GM19023 (cell line): ENCODE data around the gene COL23A1.
"Not testable (repeated sequence)": the region's sequence is repeated elsewhere in the genome, so short reads cannot be mapped to it uniquely, and the experiment has no call there.

Source experiments
- ATAC-seq: cut with Tn5 transposase; IDR thresholded peaks from one replicate; pipeline ENCODE4 v1.9.1; 2021; ENCODE audit warnings: mild to moderate bottlenecking, moderate library complexity; ENCODE audit not compliant: unreplicated experiment

Gene COL23A1

GRCh38 chr5:178370102-178370501 lies 220.1 kb downstream of the COL23A1 start:
- no peak for ATAC-seq

DNA sequence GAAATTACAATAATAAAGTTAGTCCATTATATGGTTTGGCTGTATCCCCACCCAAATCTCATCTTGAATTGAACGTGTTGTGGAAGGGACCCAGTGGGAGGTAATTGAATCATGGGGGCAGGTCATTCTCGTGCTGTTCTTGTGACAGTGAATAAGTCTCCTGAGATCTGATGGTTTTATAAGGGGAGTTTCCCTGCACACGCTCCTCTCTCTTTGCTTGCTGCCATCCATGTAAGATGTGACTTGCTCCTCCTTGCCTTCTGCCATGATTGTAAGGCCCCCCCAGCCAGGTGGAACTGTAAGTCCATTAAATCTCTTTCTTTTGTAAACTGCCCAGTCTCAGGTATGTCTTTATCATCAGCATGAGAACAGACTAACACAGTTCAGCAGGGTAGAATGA lies 220.7 kb downstream of the COL23A1 start:
- not testable (repeated sequence) for ATAC-seq

DNA sequence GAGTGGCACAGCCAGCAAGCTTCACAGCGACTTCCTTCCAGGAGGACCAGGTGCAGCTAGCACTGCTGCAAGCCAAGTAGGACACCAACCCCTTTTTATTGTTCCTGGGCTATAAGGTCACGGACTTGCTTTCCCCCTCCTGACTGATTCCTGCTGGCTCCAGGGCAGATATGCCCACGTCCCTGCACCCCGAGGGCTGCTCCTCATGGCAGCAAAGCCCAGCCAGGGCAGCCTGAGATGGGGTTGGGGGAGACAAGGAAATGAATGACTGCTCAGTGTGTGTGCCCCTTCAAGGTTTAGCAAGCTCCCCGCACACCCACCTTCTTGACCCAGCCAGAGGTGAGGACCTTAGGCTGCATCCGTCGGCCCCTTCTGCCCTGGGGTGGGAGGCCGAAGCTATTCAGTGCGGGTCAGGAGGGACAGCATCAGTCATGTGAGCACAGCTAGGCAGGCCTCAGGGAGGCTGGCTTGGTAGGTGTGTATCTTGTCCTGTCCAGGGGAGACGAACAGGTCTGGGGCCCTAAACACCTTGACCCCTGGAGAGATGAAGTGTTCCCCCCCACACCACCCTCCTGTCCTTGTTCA lies 221.4 kb downstream of the COL23A1 start:
- ATAC-seq, result no peak

DNA sequence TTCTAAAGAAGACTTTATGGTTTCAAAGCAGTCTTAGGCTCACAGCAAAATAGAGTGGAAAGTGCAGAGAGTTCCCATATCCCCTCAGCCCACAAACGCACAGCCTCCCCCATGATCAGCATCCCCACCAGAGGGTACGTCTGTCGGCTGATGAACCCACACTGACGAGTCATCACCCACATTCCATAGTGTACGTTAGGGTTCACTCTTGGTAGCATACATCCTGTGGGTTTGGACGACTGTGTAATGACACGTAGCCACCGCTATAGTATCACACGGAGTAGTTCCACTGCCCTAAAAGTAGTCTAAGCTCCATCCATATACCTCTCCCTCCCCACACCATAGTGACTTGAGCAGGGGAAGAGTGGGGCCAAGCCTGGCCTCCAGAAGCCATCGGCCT lies 221.9 kb downstream of the COL23A1 start:
- ATAC-seq, result no peak

DNA sequence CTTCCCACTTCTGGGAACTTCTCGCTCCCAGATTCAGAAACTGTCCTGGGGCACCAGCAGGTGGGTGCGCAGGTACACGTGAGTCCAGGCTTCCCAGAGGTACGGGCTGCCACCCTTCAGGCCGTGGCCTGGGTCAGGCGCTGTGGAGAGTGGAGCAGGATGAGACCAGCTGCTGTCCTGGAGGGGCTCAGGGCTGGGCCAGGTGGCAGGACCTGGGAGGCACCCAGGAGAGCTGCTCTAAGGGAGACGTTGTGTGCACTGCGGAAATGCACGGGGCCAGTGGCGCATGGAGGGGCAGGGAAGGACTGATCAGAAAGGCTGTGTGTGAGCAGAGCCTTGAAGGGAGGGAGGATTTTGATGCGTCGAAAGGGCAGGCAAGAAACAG lies 222.5 kb downstream of the COL23A1 start:
- no peak for ATAC-seq

- no peak for ATAC-seq
Observed at GRCh38 chr5:178366998-178367735, 223.0 kb downstream of the COL23A1 start.

DNA sequence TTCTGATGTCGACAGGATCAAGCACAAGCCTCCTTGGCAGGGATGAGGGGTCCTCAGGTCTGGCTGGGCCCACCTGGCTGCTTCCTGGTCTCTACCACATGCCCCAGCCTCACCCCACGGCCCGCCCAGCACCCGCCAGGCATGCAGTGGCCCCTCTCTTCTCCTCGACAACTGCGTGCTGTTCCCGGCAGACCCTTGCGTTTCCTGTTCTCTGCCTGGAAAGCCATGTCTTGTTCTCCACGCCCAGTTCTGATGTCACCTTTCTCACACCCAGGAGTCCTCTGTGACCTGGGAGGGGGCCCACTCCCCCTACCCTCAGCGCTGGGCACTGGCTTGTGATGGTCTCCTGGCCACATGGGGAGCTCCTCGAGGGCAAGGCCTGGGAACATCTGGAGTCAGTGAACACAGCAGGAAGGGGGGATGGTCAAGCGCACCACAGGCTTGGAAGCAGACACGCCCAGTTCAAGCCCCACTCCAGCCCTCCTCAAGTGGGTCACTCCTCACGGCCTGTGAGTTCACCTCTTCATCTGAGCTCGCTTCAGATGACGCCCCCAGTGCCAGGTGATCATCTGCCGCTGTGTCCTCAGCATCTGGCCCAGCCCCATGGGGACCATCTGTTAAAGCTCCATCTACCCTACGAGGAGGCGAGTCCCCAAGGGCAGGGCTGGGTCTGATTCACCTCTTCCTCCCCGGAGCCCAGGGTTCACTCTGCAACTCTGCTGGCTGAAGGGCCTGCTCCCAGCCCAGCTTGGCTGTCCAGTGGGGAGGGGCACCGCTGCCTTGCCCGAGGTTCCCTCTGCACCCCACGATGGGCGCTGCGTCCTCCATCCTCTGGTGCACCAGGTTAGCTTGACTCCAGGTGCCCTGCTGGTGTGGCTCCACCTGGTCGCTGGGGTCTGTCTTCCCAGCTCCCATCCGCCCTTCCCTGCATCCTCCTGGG lies 224.4 kb downstream of the COL23A1 start:
- ATAC-seq, result no peak

- ATAC-seq, result no peak
Observed at GRCh38 chr5:178364326-178364675, 225.9 kb downstream of the COL23A1 start.

DNA sequence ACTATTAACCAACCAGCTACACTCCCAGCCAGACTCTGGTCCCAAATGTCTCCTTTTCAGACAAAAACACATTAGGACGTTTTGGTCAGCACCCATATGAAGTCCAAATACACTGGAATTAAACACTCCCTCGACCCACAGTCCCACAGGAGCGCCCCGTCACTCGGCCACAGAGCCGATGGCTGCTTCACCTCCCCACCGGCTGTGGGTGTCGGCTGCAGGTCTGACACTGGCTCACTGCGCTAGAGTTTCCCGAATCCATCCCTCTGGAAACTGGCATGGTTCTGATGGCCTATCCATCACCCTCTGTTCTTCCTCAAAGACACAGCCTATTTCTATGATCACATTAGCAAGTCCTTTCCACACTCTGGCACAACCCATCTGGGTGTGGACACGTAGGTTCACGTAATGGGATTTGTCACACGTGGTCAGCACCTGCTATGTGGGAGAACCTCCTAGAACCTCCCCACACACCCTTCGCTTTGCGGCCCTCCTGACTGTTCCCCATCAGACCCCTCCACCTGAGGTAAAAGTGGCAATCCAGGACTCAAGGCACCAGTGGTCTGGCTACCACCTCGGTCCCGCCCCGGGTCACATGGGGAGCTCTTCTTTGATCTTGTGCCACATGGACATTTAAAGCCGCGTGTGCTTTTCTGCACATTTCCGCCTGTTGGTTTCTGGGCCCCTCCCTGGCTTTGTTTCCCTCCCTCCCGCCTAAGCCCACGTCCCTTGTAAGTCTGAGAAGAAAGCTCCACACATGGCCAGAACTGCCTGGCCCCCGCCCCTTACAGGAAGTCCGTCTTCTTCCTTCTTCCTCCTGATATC lies 226.5 kb downstream of the COL23A1 start:
- ATAC-seq, result no peak

- no peak for ATAC-seq
Observed at GRCh38 chr5:178361657-178362445, 228.3 kb downstream of the COL23A1 start.

DNA sequence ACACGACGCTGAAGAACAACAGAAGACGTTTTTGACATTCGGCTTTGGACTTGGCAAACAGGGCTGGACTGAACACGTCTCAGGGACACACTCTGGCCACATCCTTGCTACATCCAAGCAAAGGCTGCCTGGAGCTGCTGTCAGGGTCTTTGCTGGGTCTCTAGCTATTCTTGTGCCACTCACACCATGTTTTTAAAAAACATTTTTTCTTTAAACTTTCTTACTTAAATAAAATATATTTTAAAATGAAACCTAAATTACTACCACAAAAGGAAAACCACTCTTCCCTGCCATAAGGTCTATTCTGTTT lies 229.3 kb downstream of the COL23A1 start:
- no peak for ATAC-seq

DNA sequence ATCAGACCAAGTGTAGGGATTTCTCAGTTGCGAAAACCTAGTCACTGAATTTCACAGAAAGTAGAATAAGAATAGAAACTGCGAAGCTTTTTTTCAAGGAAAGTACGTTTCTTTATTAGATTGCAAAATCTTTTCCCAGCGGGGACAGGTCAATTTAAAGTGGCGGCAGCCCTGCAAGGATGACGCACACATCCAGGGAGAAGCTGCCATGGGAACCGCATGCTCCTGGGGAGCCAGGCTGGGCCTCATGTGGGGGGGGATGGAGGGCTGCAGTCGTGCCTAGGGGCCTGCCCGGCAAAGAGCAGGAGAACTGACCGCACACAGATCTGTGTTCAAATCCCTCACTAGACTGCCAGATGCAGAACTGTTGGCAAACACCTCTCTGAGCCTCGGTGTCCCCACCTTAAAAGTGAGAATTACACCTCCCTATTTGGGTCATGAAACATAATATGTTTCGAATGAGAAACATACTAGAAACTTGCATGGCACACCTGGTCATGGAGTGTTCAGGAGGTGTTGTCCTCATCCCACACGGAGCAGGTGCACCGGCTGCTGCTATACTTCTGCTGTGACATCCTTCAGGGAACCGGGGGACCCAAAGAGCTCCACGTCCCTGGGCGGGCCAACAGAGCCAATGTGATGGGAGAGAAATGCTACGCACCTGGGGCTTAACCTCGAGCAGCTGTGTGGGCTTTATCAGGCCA lies 229.8 kb downstream of the COL23A1 start:
- no peak for ATAC-seq

DNA sequence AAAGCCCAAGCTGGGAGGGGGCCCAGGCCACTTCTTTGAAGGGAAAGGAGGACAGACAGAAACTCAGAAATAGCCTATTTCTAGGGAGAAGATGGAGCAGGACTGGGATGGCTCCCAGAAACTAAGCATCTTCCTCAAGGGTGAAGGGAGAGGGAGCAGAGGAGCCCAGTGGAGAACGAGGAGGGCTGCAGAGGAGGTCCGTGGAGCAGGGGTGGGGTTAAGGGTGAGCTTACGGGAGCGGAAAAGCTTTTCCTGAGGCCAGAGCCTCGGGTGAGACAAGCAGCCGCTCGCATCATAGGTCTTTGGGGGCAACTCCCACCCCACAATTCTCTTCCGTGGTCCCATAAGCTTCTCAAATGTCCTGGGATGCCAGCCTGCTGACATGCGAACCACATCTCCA lies 230.5 kb downstream of the COL23A1 start:
- ATAC-seq, result no peak

- no peak for ATAC-seq
Observed at GRCh38 chr5:178357678-178358077, 232.5 kb downstream of the COL23A1 start.

- ATAC-seq, result no peak
Observed at GRCh38 chr5:178357121-178357521, 233.1 kb downstream of the COL23A1 start.

DNA sequence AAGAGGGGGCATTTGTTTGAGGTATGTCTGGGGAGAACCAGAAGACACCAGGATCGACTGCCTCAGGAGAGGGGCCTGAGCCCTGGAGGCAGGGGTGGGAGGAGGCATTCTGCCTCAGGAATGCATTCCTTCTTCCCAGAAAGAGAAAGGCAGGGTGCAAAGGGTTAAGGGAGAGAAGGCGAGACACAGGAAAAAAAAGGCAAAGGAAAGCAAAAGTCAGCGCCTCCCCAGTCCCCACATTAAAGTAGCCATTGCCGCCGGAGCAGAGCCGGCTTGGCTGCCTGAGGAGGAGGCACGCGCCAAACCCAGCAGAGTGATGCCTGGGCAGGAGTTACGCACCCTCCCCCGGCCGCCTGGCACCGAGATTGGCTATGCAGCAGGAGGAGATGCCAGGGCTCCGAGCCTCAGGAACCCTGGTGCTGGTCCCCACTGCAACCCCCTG lies 233.7 kb downstream of the COL23A1 start:
- ATAC-seq, result no peak

DNA sequence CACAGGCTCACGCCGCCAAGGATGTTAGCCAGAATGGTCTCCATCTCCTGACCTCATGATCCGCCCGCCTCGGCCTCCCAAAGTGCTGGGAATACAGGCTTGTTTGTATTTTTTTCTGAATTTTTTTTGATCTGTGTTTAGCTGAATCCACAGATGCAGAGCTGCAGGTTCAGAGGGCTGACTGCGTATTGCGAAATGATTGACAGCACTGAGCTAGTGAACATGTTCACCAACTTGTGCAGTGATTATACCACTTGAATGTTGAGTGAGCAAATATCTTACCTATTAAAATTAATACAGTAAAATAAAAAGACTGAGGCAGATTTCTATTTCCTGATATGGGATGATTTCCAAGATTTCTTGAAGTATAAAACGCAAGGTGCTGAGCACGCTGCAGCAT lies 234.5 kb downstream of the COL23A1 start:
- no peak for ATAC-seq

DNA sequence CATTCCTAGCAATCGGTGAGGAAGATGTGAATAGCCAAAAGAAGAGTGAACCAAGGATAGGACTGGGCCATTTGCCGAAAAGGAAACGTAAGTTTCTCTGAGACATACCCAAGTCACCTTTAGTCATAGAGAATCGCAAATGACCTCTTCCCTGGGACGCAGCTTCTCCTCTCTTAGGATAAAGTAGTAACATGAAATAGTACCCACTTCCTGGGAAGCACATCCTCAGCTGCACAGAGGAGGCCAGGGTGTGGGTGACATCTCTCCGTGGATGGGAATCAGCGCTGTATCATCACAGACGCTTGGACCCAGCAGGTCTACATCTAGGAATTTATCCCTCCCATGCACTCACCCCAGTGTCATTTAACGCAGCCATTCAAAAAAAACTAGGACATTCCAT lies 236.7 kb downstream of the COL23A1 start:
- ATAC-seq, result no peak

- no peak for ATAC-seq
Observed at GRCh38 chr5:178352035-178352349, 238.2 kb downstream of the COL23A1 start.
